Measurements from ENCODE around the gene ADAD1.

The ADAD1 gene

GRCh38 chr4:122379239-122379638 is 428 bp downstream of the ADAD1 start:
- Histone ChIP-seq H3K36me3 (ENCODE audit: control insufficient read depth, insufficient read depth, low read length) (no peaks in the 10 kb centered on the region), H3K4me3 (replicated peaks; ENCODE audit: low read depth, low read length) (no peak overlapping the region), H3K27me3 (replicated peaks; ENCODE audit: control insufficient read depth, insufficient read depth, low read length) (no peaks in the 10 kb centered on the region)
- no peak for TF ChIP-seq CTCF (IDR thresholded peaks at IDR 0.05; ENCODE audit: insufficient read depth, low read length, poor library complexity, severe bottlenecking)
- DNase-seq (ENCODE audit: extremely low read depth, insufficient read length) = peak; percentile 6

- H3K4me3 ChIP-seq (replicated peaks; ENCODE audit: low read depth, low read length) = no peak overlapping the region
- no peaks in the 10 kb centered on the region for H3K27me3 ChIP-seq (replicated peaks; ENCODE audit: control insufficient read depth, insufficient read depth, low read length)
- TF ChIP-seq CTCF (IDR thresholded peaks at IDR 0.05; ENCODE audit: insufficient read depth, low read length, poor library complexity, severe bottlenecking) = no peak
- H3K36me3 ChIP-seq (ENCODE audit: control insufficient read depth, insufficient read depth, low read length) = no peaks in the 10 kb centered on the region
- no peak for DNase-seq (ENCODE audit: extremely low read depth, insufficient read length)
Observed at GRCh38 chr4:122383341-122383740, 4.5 kb downstream of the ADAD1 start.

- Histone ChIP-seq H3K36me3 (ENCODE audit: control insufficient read depth, insufficient read depth, low read length) (no peaks in the 10 kb centered on the region), H3K4me3 (replicated peaks; ENCODE audit: low read depth, low read length) (no peak overlapping the region), H3K27me3 (replicated peaks; ENCODE audit: control insufficient read depth, insufficient read depth, low read length) (no peaks in the 10 kb centered on the region)
- no peak for DNase-seq (ENCODE audit: extremely low read depth, insufficient read length)
- TF ChIP-seq CTCF (IDR thresholded peaks at IDR 0.05; ENCODE audit: insufficient read depth, low read length, poor library complexity, severe bottlenecking) = no peak
Observed at GRCh38 chr4:122384245-122384644, 5.4 kb downstream of the ADAD1 start.

GRCh38 chr4:122393276-122393675 is 14.5 kb downstream of the ADAD1 start:
- no peak for DNase-seq (ENCODE audit: extremely low read depth, insufficient read length)
- TF ChIP-seq CTCF (IDR thresholded peaks at IDR 0.05; ENCODE audit: insufficient read depth, low read length, poor library complexity, severe bottlenecking) = no peak
- Histone ChIP-seq H3K27me3 (replicated peaks; ENCODE audit: control insufficient read depth, insufficient read depth, low read length) (no peaks in the 10 kb centered on the region), H3K4me3 (replicated peaks; ENCODE audit: low read depth, low read length) (no peak overlapping the region), H3K36me3 (ENCODE audit: control insufficient read depth, insufficient read depth, low read length) (no peaks in the 10 kb centered on the region)

GRCh38 chr4:122403861-122404260 is 25.1 kb downstream of the ADAD1 start:
- TF ChIP-seq CTCF (IDR thresholded peaks at IDR 0.05; ENCODE audit: insufficient read depth, low read length, poor library complexity, severe bottlenecking) = no peak
- Histone ChIP-seq H3K4me3 (replicated peaks; ENCODE audit: low read depth, low read length) (no peak overlapping the region), H3K27me3 (replicated peaks; ENCODE audit: control insufficient read depth, insufficient read depth, low read length) (no peaks in the 10 kb centered on the region), H3K36me3 (ENCODE audit: control insufficient read depth, insufficient read depth, low read length) (no peaks in the 10 kb centered on the region)
- DNase-seq (ENCODE audit: extremely low read depth, insufficient read length) = no peak

- H3K27me3 ChIP-seq (replicated peaks; ENCODE audit: control insufficient read depth, insufficient read depth, low read length) = no peaks in the 10 kb centered on the region
Observed at GRCh38 chr4:122412547-122412946, 33.7 kb downstream of the ADAD1 start.

More at GRCh38 chr4:122412547-122412946, 33.7 kb downstream of the ADAD1 start:
- TF ChIP-seq CTCF (IDR thresholded peaks at IDR 0.05; ENCODE audit: insufficient read depth, low read length, poor library complexity, severe bottlenecking) = no peak
- no peak for DNase-seq (ENCODE audit: extremely low read depth, insufficient read length)
- H3K36me3 ChIP-seq (ENCODE audit: control insufficient read depth, insufficient read depth, low read length) = no peaks in the 10 kb centered on the region
- H3K4me3 ChIP-seq (replicated peaks; ENCODE audit: low read depth, low read length) = no peak overlapping the region
